Esophagus (tissue), 2 donors: ENCODE measurements around the gene FSTL5. TPM values are rescaled to one million over a fixed set of nuclear protein-coding genes. Genes with fewer than 3 reads are reported as not detected.

ENCODE experiments used
- H3K27ac ChIP-seq, 2 donors: one replicate each; pipeline ENCODE4 v1.5.1; 2013; ENCODE audit warnings: low read depth in 2 of 2, mild to moderate bottlenecking in 2 of 2, inconsistent platforms in 1 of 2, low read length in 1 of 2, moderate library complexity in 1 of 2
- H3K27me3 ChIP-seq, 2 donors: one replicate each; pipeline ENCODE4 v1.6.1; 2013; ENCODE audit warnings: low read length in 2 of 2, control low read depth in 1 of 2, mild to moderate bottlenecking in 1 of 2; ENCODE audit not compliant: insufficient read depth in 2 of 2, control insufficient read depth in 1 of 2
- H3K36me3 ChIP-seq, 2 donors: one replicate each; pipeline ENCODE4 v1.6.1; 2013; ENCODE audit warnings: low read length in 1 of 2; ENCODE audit not compliant: control insufficient read depth in 2 of 2, insufficient read depth in 2 of 2
- H3K4me1 ChIP-seq, 2 donors: one replicate each; pipeline ENCODE4 v1.6.1; 2013; ENCODE audit warnings: low read length in 1 of 2; ENCODE audit not compliant: control insufficient read depth in 2 of 2, insufficient read depth in 2 of 2
- H3K4me3 ChIP-seq, 2 donors: one replicate each; pipeline ENCODE4 v1.5.1; 2013; ENCODE audit warnings: low read length in 2 of 2, mild to moderate bottlenecking in 2 of 2, low read depth in 1 of 2, moderate library complexity in 1 of 2
- H3K9me3 ChIP-seq, 2 donors: one replicate each; pipeline ENCODE4 v1.6.1; 2013; ENCODE audit warnings: mild to moderate bottlenecking in 2 of 2, low read depth in 1 of 2, low read length in 1 of 2, moderate library complexity in 1 of 2; ENCODE audit not compliant: control insufficient read depth in 2 of 2, insufficient read depth in 1 of 2
- WGBS, 2 donors: extraction: QIAGEN DNeasy Blood & Tissue Kit; methylation state at CpG; one replicate each; pipeline ENCODE4 v1.1.7; 2013; 5-methylcytosine and 5-hydroxymethylcytosine counted together
- polyA plus RNA-seq, 2 donors: library from polyadenylated mRNA; stranded (reverse); fragments of 200-250 nt; gene quantifications; one replicate each; pipeline ENCODE4 v1.2.3, GENCODE V29; 2013
- donor health status: healthy with polysubstance abuse.
- donor health status: Bipolar disorder and iron deficiency.

FSTL5 gene
- polyA plus RNA-seq, 2 donors = not detected

GRCh38 chr4:162151850-162152249, 11.9 kb downstream of the FSTL5 start:
- no peaks in the 10 kb centered on the region for H3K27me3 ChIP-seq
- no peak overlapping the region for H3K27ac ChIP-seq
- no peaks in the 10 kb centered on the region for H3K9me3 ChIP-seq
- WGBS, 2 donors = 28 to 30% methylated on average over 4 of the region's 4 CpGs
- H3K36me3 ChIP-seq = no peaks in the 10 kb centered on the region
- no peaks in the 10 kb centered on the region for H3K4me1 ChIP-seq
- no peak overlapping the region for H3K4me3 ChIP-seq

- Histone ChIP-seq H3K27me3 (no peaks in the 10 kb centered on the region), H3K36me3 (no peaks in the 10 kb centered on the region), H3K9me3 (no peaks in the 10 kb centered on the region), H3K4me3 (no peak overlapping the region), H3K4me1 (no peaks in the 10 kb centered on the region), H3K27ac (no peak overlapping the region)
Observed at GRCh38 chr4:162151386-162151785, 12.4 kb downstream of the FSTL5 start.

- H3K27me3 ChIP-seq = no peaks in the 10 kb centered on the region
- whole genome bisulfite sequencing, 2 donors = 67 to 79% methylated on average over 2 of the region's 2 CpGs
- no peak overlapping the region for H3K27ac ChIP-seq
- no peaks in the 10 kb centered on the region for H3K4me1 ChIP-seq
- no peak overlapping the region for H3K4me3 ChIP-seq
- no peaks in the 10 kb centered on the region for H3K36me3 ChIP-seq
- no peaks in the 10 kb centered on the region for H3K9me3 ChIP-seq
Observed at GRCh38 chr4:162149644-162150043, 14.2 kb downstream of the FSTL5 start.

- Histone ChIP-seq H3K9me3 (no peaks in the 10 kb centered on the region), H3K4me3 (no peak overlapping the region), H3K4me1 (no peaks in the 10 kb centered on the region), H3K27me3 (no peaks in the 10 kb centered on the region), H3K36me3 (no peaks in the 10 kb centered on the region), H3K27ac (no peak overlapping the region)
Observed at GRCh38 chr4:162140051-162140683, 23.6 kb downstream of the FSTL5 start.

GRCh38 chr4:162139412-162139811, 24.4 kb downstream of the FSTL5 start:
- no peak overlapping the region for H3K27ac ChIP-seq
- H3K9me3 ChIP-seq = no peaks in the 10 kb centered on the region
- 70 to 81% methylated on average over 2 of the region's 2 CpGs for WGBS, 2 donors
- no peak overlapping the region for H3K4me3 ChIP-seq
- no peaks in the 10 kb centered on the region for H3K36me3 ChIP-seq
- H3K4me1 ChIP-seq = no peaks in the 10 kb centered on the region
- H3K27me3 ChIP-seq = no peaks in the 10 kb centered on the region

- WGBS, 2 donors = 30 to 35% methylated on average over 2 of the region's 2 CpGs
- Histone ChIP-seq H3K27ac (no peak overlapping the region), H3K4me3 (no peak overlapping the region), H3K9me3 (no peaks in the 10 kb centered on the region), H3K4me1 (no peaks in the 10 kb centered on the region), H3K36me3 (no peaks in the 10 kb centered on the region), H3K27me3 (no peaks in the 10 kb centered on the region)
Observed at GRCh38 chr4:162131256-162131655, 32.5 kb downstream of the FSTL5 start.

- WGBS, 2 donors = 52 to 62% methylated on average over 3 of the region's 3 CpGs
- Histone ChIP-seq H3K4me3 (no peak overlapping the region), H3K4me1 (no peaks in the 10 kb centered on the region), H3K27ac (no peak overlapping the region), H3K9me3 (no peaks in the 10 kb centered on the region), H3K27me3 (no peaks in the 10 kb centered on the region), H3K36me3 (no peaks in the 10 kb centered on the region)
Observed at GRCh38 chr4:162126729-162127128, 37.1 kb downstream of the FSTL5 start.

- no peak overlapping the region for H3K27ac ChIP-seq
- whole genome bisulfite sequencing, 2 donors = 60 to 69% methylated on average over 2 of the region's 2 CpGs
- no peaks in the 10 kb centered on the region for H3K36me3 ChIP-seq
- no peak overlapping the region for H3K4me3 ChIP-seq
- no peaks in the 10 kb centered on the region for H3K9me3 ChIP-seq
- H3K4me1 ChIP-seq = no peaks in the 10 kb centered on the region
- no peaks in the 10 kb centered on the region for H3K27me3 ChIP-seq
Observed at GRCh38 chr4:162117051-162117450, 46.7 kb downstream of the FSTL5 start.

GRCh38 chr4:162116095-162116779, 47.6 kb downstream of the FSTL5 start:
- no peaks in the 10 kb centered on the region for H3K4me1 ChIP-seq
- 63 to 68% methylated on average over 13 of the region's 13 CpGs for WGBS, 2 donors

GRCh38 chr4:162115333-162115732, 48.5 kb downstream of the FSTL5 start:
- 37 to 41% methylated on average over 3 of the region's 3 CpGs for WGBS, 2 donors

More at GRCh38 chr4:162116095-162116779, 47.6 kb downstream of the FSTL5 start:
- no peaks in the 10 kb centered on the region for H3K27me3 ChIP-seq
- no peaks in the 10 kb centered on the region for H3K9me3 ChIP-seq
- no peaks in the 10 kb centered on the region for H3K36me3 ChIP-seq
- no peak overlapping the region for H3K4me3 ChIP-seq
- H3K27ac ChIP-seq = no peak overlapping the region

More at GRCh38 chr4:162115333-162115732, 48.5 kb downstream of the FSTL5 start:
- no peaks in the 10 kb centered on the region for H3K4me1 ChIP-seq
- H3K27ac ChIP-seq = no peak overlapping the region
- no peaks in the 10 kb centered on the region for H3K36me3 ChIP-seq
- no peak overlapping the region for H3K4me3 ChIP-seq
- no peaks in the 10 kb centered on the region for H3K9me3 ChIP-seq
- no peaks in the 10 kb centered on the region for H3K27me3 ChIP-seq
